GM23338 (cell line): Measurements from ENCODE around the gene ARSI.

Source experiments
- CTCF ChIP-seq, 2 experiments: fragments of 200-600 bp in 1 of 2; sonication (generic) in 1 of 2; conservative IDR thresholded peaks; 2 replicates each; pipeline versions ENCODE4 v1.5.1 to v1.6.1; 2016 to 2017; ENCODE audit warnings: antibody characterized with exemption in 2 of 2, low read depth in 2 of 2, mild to moderate bottlenecking in 2 of 2, moderate library complexity in 1 of 2
- EZH2 ChIP-seq: fragments of 200-600 bp; sonication (generic); IDR thresholded peaks from one replicate; pipeline ENCODE4 v1.8.0; 2017; ENCODE audit warnings: antibody characterized with exemption, mild to moderate bottlenecking, low read depth; ENCODE audit not compliant: unreplicated experiment
- EZH2phosphoT487 ChIP-seq: fragments of 200-600 bp; sonication (generic); IDR thresholded peaks from one replicate; pipeline ENCODE4 v1.8.1; 2018; ENCODE audit warnings: antibody characterized with exemption; ENCODE audit not compliant: unreplicated experiment
- POLR2AphosphoS5 ChIP-seq: IDR thresholded peaks from 2 replicates; pipeline ENCODE4 v1.6.1; 2016; ENCODE audit warnings: antibody characterized with exemption, low read depth

DNA sequence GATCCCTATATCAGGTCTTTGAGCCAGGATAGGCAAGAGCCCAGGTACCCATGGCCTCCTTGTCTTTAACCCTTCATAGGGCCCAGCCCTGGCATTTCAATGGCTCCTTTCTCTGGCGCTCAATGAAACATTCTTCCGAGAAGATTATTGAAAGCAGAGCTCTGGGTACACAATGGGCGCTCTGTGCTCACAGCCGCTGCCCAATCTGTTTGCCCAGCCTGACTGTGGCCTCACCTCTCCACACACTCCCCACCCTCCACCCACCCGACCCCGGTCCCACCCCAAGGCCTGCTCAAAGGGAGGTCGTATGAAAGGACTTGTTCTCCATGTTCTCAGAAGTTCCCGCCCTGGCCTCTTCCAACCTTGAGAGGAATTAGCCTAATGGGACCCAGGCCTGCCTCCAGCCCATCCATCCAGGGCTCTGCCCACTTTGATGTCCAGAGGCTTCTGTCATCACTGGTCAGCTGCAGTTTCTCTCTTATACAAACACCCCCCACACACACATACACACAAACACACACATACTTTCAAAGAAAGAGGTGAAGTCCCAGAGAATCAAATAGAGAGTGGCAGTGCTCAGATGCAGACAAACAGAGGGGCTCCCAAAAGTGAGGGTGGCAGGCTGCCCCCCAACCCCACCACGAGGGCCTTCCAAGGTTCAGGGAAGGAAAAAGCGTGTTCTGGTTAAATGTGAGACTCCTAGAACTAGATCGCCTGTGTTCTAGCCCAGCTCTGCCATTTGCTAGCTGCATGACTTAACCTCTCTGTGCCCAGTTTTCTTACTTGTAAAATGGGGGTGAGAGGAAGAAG is 5.1 kb upstream of the ARSI start:
- TF ChIP-seq EZH2, result no peak
- no peak for TF ChIP-seq POLR2AphosphoS5
- TF ChIP-seq CTCF (conservative IDR thresholded peaks at IDR 0.05; ENCODE audit: low read depth in 2 of 2), result no peak
- TF ChIP-seq EZH2phosphoT487, result no peak
